Stimulated activated CD4-positive, alpha-beta T cell treated with anti-CD3 and anti-CD28 coated beads, TNF-alpha, amount 100 ng/mL, for 48 hours (primary cell): ENCODE results near the gene HECTD2.
"Not testable (repeated sequence)": the region's sequence is repeated elsewhere in the genome, so short reads cannot be mapped to it uniquely, and the experiment has no call there.

Experiments used
- DNase-seq, 3 donors: peaks; one replicate each; pipeline ENCODE4 v3.0.0-alpha.2; 2020; ENCODE audit warnings: low read depth in 3 of 3

The HECTD2 gene

GRCh38 chr10:91537614-91538383 is 127.7 kb downstream of the HECTD2 start:
- no peak for DNase-seq

- no peak for DNase-seq
These were observed 129.8 kb downstream of the HECTD2 start for GRCh38 chr10:91539930-91540329.

- DNase-seq, result no peak
These were observed 130.6 kb downstream of the HECTD2 start for GRCh38 chr10:91540733-91541132.

- no peak for DNase-seq
These were observed 131.3 kb downstream of the HECTD2 start for GRCh38 chr10:91541481-91541880.

GRCh38 chr10:91545384-91545783 is 135.2 kb downstream of the HECTD2 start:
- DNase-seq, result no peak

GRCh38 chr10:91545838-91546237 is 135.7 kb downstream of the HECTD2 start:
- no peak for DNase-seq

GRCh38 chr10:91549262-91549661 is 139.1 kb downstream of the HECTD2 start:
- DNase-seq, result no peak

- DNase-seq, result no peak
These were observed 139.9 kb downstream of the HECTD2 start for GRCh38 chr10:91550021-91550420.

- no peak for DNase-seq
These were observed 141.7 kb downstream of the HECTD2 start for GRCh38 chr10:91551856-91552255.

- DNase-seq, result no peak
These were observed 142.3 kb downstream of the HECTD2 start for GRCh38 chr10:91552274-91553095.

GRCh38 chr10:91555455-91555854 is 145.3 kb downstream of the HECTD2 start:
- DNase-seq, result no peak

- DNase-seq, result no peak
These were observed 146.8 kb downstream of the HECTD2 start for GRCh38 chr10:91556691-91557566.

GRCh38 chr10:91557651-91558111 is 147.5 kb downstream of the HECTD2 start:
- DNase-seq, result no peak

- no peak for DNase-seq
These were observed 148.3 kb downstream of the HECTD2 start for GRCh38 chr10:91558473-91558872.

GRCh38 chr10:91559169-91559568 is 149.0 kb downstream of the HECTD2 start:
- no peak for DNase-seq

- no peak for DNase-seq
These were observed 149.6 kb downstream of the HECTD2 start for GRCh38 chr10:91559750-91560149.

- not testable (repeated sequence) for DNase-seq
These were observed 150.7 kb downstream of the HECTD2 start for GRCh38 chr10:91560827-91561226.

- DNase-seq, result no peak
These were observed 152.9 kb downstream of the HECTD2 start for GRCh38 chr10:91562839-91563581.

- DNase-seq, result no peak
These were observed 153.9 kb downstream of the HECTD2 start for GRCh38 chr10:91564026-91564425.
